ENCODE results near the gene WBP2NL.

- no peak for TF ChIP-seq POLR2AphosphoS5 (IDR thresholded peaks at IDR 0.05)
- TF ChIP-seq CTCF (IDR thresholded peaks at IDR 0.05; ENCODE audit: poor library complexity, severe bottlenecking), result no peak
- TF ChIP-seq EP300 (conservative IDR thresholded peaks at IDR 0.05; ENCODE audit: poor library complexity, severe bottlenecking), result no peak
- TF ChIP-seq RAD21 (conservative IDR thresholded peaks at IDR 0.05), result no peak
- no peak for TF ChIP-seq REST (IDR thresholded peaks at IDR 0.05; ENCODE audit: borderline replicate concordance)
- no peak for TF ChIP-seq TAF1 (IDR thresholded peaks at IDR 0.05; ENCODE audit: low read depth)
- TF ChIP-seq EZH2 (IDR thresholded peaks at IDR 0.05; ENCODE audit: borderline replicate concordance, insufficient read depth, low read length, poor library complexity, severe bottlenecking), result no peak
These were observed 11.3 kb upstream of the WBP2NL start for GRCh38 chr22:41987276-41987675.
